Measurements from ENCODE around the gene STAT3.
"Not testable (repeated sequence)": the region's sequence is repeated elsewhere in the genome, so short reads cannot be mapped to it uniquely, and the experiment has no call there.

Gene STAT3

DNA sequence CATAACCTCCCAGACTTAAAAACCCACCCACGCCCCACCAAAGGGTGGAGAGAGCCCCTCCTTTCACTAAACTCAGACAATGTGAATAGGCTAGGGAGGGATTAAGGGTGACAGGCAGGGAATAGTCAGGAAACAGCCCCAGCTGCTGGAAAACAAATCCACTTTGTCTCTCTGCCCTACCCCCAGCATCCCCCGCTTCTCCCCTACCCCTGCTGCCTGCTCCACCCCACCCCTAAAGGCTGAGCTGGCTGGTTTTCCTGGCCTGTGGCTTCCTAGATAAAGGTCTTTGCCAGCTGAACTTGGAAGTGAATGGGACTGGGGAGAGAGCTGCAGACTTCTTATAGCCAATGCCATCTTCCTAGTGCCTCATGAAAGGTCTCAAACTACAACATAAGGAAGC is 19.8 kb upstream of the STAT3 start:
- DNase-seq, result no peak

DNA sequence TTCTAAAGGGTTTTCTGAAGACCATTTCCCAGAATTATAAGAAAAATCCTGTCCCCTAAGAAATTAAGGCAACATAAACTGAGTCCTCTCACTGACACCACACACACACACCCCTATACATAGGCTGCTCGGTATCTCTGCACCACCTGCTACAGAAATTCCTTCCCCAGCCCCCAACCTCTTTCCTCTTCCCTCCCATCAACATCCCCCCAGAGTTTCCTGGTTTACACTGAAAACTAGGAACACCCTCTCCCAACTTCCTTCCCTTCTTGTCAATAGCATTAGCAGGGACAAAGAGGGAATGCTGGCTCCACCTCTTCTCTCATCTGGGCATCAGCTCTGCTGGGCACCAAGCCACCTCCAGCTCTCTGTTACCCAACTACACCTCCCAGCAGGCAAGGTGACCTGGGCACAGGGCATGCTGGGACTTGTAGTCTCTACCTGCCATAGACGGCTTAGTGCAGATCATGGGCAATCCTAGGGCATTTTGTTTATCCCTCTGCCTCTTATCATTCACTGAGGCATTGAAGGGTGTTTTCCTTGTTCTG is 19.1 kb upstream of the STAT3 start:
- no peak for DNase-seq

DNA sequence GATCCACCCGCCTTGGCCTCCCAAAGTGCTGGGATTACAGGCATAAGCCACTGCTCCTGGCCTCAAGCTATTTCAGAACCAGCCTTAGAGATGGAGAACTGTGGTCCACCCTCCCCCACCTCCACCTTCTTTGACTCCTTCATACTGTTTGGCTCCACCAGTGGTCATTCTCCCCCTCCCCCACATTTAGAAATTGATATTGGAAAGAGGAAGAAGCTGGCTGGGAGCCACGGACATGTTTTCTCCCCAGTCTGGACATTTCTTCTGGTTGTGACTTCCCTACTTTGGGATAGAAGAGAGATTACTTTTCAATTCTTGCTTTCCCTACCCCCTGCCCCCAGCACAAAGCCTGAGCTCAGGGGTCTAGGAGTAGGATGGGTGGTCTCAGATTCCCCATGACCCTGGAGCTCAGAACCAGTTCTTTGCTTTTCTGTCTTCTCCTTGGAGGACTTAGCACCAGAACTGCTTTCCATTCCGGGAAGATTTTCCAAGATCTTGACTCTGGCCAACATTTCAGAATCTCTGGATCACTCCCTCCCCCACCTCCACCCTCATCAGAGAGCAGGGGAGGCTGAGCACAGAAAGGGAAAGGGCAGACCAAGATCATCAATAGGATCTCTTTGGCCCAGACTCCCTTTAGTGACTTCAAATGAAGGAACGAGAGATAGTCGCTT is 18.5 kb upstream of the STAT3 start:
- DNase-seq, result no peak

DNA sequence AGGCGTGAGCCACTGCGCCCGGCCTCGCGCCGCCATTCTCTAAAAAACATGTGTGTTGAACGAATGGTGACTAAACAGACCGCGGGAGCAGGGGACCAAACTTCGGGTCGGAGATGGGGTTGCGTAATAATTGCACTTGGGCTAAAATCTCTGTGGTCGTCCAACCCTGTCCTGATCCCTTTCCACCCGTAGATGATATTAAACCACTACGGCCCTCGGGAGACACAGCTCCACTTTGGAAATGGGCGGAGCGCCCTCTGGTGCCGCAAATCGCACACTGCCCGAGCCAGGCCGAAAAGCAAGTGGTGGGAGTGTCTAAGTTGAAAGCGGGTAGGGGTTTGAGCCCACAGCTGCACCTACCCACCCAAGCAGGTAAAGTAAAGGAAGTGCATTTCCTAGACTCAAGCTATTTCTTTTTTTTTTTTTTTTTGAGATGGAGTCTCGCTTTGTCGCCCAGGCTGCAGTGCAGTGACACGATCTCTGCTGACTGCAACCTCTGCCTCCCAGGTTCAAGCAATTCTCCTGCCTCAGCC is 17.8 kb upstream of the STAT3 start:
- DNase-seq, result peak; percentile 50

DNA sequence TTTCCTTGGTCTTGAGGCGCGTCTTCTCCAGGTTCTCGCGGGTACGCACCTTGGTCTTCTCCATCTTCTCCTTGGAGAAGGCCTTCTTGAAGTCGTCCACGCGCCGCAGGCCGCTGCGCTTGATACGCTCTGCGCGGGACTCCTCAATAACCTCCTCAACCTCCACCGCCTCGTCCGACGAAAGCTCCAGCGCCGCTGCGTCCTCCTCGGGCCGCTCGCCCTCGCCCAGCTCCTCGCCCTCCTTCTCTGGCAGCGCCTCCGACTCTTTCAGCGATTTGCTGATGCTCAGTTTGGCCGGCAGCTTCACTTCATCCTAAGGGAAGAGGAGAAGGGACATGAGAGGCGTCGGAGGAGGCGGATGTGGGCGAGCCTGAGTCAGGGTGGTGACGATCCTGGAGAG is 16.8 kb upstream of the STAT3 start:
- DNase-seq, result no peak

DNA sequence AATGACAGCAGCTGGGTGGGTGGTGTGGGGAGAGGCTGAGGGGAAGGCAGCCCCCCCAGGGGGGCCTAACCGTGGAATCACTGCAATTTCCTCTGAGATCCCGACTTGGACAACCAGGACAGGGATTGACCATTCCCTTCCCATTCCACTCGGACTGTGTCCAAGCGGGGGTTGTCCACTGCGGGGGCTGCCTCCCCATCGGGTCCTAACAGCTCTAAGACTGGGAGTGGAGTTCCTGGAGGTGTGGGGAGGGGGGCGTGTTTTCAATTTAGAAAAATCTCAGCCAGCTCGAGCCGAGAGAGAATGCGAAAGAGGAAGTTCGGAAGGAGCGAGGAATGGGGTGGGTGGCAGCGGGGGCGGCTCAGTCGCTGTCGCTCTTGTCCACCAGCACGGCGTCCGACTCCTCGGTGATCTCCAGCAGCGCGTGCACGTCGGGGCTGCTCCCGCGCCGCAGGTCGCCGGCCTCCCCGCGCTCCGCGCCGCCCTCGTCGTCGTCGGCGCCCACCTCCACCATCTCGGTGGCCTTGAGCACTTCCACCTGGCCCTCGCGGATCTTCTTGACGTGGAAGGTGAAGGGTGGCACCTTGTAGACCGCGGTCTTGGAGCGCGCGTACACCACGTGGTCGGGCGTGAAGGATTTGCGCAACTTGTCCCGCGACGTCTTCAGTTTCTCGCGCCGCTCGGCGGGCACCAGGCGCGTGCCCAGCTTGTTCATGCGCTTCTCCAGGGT is 16.2 kb upstream of the STAT3 start:
- no peak for DNase-seq

DNA sequence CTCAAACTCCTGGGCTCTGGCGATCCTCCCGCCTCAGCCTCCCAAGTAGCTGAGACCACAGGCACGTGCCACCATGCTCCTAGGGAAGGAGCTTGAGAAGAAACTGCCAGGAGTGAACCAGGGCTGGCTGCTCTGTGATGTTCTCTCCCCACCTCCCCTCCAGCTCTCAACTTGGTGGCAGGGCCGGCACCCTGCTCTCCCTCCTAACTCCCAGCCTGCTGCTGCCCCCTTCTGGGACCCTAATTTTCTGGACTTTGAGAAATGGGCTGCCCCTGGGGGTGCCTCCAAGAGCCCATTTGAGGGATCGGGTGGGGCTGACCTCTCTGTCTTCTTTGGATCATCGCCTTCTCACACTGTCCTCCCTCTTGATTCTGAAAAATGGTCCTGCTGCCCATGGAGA is 14.9 kb upstream of the STAT3 start:
- no peak for DNase-seq

DNA sequence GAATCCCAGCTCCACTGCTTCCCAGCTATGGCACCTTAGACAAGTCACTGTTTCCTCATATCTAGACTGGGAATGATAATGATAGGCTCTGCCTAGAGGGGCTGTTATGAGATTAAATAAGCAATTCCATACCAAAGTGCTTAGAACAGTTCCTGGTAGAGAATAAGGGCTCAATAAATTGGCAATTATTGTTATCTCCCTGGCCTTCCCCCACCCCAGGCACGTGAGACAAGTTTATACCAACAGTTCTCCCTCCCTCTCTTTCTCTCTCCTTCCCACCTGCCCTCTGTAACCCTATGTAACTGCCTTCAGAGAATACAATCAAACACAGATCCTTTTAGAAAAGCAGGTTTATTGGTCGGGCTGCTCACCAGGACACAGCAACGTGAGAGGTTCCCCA is 13.9 kb upstream of the STAT3 start:
- DNase-seq, result no peak

DNA sequence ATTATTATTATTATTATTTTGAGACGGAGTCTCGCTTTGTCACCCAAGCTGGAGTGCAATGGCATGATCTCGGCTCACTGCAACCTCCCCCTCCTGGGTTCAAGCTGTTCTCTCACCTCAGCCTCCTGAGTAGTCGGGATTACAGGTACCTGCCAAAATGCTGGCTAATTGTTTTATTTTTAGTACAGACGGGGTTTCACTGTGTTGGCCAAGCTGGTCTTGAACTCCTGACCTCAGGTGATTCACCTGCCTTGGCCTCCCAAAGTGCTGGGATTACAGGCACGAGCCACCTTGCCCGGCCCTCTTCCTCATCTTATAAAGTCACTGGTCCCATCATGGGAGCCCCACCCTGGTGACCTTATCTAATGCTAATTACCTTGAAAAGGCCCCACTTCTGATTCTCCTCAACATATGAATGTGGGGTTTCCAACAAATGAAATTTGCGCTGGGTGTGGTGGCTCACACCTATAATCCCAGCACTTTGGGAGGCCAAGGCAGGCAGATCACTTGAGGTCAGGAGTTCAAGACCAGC is 12.7 kb upstream of the STAT3 start:
- DNase-seq, result not testable (repeated sequence)

DNA sequence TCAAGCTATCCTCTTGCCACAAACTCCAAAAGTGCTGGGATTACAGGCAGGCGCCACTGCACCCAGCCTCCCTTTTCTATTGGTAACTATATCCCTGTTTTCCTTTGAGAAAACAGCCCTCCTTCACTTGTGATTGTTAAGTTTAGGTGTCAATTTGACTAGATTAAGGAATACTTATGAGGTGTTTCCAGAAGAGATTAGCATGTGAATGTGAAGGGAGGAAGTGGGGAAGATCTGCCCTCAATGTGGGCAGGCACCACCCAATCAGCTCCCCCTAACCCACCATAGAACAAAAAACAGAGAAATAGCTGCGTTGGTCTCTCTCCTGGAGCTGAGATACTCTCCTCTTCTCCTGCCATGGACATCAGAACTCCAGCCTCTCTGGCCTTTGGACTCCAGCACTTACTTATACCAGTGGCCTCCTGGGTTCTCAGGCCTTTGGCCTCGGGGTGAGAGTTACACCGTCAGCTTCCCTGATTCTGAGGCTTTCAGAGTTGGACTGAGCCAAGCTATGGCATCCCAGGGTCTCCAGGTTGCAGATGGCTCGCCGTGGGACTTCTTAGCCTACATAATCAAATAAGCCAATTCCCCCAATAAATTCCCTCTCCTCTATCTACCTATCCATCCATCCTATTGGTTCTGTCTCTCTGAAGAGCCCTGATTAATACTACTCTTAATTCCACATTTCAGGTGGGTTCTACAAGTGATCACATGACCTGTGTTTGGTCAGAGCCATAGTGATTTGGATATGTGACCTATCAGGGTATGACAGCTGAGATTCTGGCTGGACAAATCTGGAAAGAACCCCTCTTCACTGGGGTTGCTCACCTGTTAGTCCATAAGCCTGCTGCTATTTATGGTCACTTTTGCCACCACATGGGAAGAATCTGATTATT is 12.0 kb upstream of the STAT3 start:
- no peak for DNase-seq

DNA sequence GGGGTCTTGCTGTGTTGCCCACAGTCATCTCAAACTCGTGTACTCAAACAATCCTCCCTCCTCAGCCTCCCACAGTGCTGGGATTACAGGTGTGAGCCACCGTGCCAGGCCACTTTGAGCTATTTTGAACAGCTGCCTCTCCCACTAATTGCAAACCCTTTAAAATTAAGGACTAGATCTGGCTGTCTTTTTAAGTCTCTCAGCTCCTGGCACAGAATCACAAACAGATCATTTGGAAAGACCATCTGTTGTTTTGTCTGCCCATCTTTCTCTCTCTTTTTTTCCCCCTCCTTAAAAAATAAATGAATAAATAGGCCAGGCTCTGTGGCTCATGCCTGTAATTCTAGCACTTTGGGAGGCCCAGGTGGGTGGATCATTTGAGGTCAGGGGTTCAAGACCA is 10.9 kb upstream of the STAT3 start:
- no peak for DNase-seq

DNA sequence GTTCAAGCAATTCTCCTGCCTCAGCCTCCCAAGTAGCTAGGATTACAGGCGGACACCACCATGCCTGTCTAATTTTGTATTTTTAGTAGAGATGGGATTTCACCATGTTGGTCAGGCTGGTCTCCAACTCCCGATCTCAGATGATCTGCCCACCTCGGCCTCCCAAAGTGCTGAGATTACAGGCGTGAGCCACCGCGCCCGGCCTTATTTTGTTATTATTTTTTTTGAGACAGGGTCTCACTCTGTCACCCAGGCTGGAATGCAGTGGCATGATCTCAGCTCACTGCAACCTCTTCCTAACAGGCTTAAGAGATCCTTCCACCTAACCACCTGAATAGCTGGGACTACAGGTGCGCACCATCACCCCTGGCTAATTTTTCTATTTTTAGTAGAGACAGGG is 7.4 kb upstream of the STAT3 start:
- not testable (repeated sequence) for DNase-seq

DNA sequence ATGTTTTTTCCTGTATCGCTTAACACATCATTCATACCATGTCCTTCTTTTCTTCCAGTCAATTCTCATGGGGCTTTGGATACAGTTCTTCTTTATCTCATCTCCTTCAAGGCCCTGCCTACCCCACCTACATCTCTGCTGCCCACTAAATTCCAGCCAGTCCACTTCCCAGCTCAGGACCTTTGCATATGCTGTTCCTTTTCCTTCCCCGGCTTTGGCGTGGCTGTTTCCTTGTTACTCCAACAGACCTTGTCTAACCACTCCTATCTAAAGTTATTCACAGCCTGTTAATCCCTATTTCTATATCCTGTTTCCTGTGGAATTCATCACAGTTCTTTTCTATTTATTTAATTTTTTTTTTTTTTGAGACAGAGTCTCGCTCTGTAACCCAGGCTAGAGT is 6.6 kb upstream of the STAT3 start:
- no peak for DNase-seq

DNA sequence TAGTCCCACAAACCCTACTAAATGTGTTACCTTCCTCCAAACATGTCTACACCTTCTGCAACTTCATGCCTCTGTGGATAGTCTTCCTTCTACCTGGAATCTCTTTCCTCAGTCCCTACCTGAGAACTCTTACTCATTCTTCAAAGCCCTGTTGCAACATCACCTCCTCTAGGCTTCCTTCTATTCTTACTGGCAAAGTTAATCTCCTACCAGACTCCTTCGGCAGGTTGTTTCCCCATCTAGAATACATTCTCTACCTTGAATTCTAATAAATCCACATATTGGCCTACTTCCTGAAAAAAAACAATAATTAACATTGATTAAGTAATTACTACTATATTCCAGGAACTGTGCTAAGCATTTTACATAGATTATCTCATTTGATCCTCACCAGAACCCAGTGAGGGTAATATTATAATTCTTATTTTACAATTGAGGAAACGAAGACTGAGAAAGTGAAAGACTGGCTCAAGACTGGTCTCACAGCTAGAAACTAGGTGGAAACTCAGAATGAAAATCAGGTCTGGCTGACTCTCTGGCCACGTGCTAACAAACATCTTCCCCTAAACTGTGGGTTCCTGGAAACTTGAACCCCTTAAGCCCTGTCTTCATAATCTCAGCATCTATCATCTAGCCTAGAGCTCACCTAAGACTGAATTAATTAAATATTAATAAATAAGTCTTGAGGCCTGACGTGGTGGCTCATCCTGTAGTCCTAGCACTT is 4.6 kb upstream of the STAT3 start:
- DNase-seq, result no peak

DNA sequence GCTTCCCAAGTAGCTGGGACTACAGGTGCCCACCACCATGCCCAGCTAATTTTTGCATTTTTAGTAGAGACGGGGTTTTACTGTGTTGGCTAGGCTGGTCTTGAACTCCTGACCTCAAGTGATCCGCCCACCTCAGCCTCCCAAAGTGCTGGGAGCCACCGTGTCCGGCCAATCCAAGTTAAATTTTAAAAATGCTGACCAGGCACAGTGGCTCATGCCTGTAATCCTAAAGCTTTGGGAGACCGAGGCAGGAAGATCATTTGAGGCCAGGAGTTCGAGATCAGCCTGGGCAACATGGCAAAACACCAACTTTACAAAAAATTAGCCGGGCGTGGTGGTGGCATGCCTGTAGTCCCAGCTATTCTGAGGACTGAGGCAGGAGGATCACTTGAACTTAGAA is 3.2 kb upstream of the STAT3 start:
- not testable (repeated sequence) for DNase-seq

DNA sequence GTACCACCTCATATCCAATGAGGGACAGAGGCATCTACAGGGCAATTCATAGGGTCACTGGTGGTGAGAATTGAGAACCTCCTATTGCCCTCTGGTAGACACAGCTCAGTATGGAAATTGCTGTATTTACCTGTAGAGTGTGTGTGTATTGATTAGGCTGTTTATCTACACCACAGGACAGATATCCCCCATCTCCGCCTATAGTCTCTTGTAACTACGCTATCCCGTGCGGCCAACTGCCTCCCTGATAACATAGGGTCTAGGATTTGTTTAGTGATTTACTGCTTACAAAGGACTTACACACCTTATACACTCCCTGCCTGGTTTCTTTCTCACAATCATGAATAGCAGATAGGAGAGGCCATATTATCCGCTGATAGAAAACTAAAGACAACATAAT is 1.7 kb upstream of the STAT3 start:
- no peak for DNase-seq

DNA sequence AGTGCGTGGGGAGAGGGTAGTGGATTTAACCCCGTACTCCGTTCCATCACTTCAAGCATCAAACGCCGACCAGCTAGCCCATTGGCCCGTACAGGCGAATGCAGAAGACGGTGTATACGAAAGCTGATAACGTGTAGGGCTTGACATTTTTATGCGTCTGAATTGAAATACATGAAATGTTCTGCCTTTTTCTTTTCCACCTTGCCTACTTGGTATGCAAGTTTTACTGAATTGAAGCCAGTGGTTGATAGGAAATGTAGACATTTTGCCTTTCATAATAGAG is 834 bp upstream of the STAT3 start:
- no peak for DNase-seq

DNA sequence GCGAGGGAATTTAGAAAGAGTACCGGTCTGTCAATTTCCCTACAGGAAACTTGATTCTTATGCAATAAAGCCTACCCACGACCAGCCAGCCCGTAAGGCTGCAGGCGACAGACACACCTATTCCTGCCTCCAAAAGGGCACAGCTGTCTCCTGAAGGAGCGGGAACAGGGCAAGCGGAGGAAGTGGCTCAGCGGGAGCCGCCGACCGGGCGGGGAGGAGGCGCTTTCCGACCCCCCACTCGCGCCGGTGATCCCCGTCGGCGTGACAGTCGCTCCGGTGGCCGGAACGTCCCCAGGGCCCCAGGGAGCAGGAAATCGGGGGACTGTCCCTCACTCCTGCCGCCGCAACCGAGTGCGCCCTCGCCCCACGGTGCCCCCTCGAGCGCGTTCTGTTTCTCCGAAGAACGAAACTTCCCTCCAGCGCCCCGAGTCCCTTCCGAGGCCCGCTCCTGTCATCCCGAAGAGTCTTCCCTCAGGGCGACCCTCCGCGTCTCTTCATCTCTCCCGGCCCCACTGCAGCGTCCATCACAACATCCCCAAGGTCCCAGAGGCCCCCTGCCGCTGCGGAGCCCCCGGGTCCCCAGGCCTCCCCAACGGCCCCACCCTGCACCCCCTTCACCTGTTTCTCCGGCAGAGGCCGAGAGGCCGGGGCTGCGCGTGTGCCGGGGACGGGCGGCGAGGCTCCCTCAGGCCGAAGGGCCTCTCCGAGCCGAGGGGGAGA is 421 bp downstream of the STAT3 start:
- DNase-seq, result peak; percentile 38

DNA sequence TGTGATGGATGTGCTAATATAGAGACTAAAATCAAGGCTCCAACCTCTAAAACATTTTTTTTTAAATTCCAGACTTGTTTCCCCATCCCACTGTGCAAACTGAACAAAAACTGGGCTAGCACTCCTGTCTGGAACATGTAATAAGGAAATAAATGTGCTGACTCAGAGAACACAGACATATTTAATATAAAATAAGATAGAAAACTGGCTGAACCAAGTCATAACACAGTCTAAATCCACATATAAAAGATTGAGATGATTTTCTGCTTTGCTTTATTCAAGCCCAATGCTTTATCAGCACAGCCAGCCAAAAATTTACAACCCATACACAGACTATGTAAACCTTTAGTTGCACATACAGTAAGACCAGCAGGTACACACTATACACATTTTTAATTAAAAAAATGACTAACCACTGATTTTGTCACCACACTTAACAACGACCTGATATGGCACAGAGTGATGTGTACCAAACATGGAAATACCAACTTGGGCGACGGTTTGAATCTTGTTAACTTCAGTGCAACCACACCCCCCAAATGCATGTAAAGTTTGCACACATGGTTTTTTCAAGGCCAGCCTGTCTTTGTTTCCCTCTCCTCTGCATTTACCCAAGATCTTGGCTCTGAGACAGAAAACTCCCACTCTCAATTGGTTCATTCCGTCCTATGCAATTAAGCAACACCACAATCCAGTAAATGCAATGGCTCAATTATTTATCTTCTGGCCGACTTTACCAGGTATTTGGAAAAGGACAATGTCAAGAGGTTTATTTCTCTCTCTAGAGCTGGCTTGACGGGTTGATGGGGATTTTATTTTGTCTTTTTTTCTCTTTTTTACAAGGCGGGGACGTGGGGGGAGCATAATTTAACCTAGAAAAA is 1.2 kb downstream of the STAT3 start:
- no peak for DNase-seq

DNA sequence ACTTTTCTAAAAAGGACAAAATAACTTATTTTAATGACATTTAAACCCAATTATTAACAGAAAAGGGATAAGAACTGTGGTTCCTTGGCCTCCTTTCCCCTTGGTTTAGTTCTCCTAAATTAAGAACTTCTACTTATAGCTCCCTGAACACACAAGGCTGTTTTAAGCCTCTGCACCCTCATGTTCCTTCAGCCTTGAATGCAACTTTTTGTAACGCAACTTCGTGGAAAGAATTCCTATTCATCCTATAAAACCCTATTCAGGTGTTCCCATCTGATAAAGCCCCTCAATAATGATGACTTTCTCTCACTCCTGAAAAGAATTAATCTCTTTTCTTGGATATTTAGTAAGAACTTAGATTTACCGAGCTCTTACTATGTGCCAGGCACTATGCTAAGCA is 6.3 kb downstream of the STAT3 start:
- DNase-seq, result no peak

DNA sequence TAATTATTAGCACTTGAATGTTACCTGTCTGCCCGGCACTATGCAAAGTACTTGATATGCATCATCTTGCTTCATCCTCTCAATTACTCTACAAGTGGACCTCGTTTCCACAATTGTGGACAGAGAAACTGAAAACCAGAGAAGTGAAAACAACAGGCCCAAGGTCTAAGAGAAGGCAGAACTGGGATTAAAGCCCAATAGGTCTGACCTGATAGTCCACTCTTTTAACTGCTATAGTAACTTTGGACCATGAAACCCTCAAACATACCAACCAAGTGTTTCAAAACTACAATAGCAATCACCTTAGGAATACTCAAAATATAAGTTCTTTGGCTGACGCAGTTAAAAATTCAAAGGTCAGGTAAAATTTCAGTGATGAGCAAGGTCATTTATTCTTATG is 7.3 kb downstream of the STAT3 start:
- no peak for DNase-seq
